Measurements from ENCODE around the gene PCGF1.
A peak's percentile ranks its signal among the peaks of the same experiment; 100 is the strongest.
"Not testable (repeated sequence)": the region's sequence is repeated elsewhere in the genome, so short reads cannot be mapped to it uniquely, and the experiment has no call there.

Gene PCGF1

GRCh38 chr2:74499267-74499939, 8.1 kb downstream of the PCGF1 start, which contains the start of gene LBX2:
LBX2 (minus strand) TSS chr2:74499603; CDS start chr2:74499537, 66 bp downstream.
- DNase-seq (ENCODE audit: low spot score): no peak

DNA sequence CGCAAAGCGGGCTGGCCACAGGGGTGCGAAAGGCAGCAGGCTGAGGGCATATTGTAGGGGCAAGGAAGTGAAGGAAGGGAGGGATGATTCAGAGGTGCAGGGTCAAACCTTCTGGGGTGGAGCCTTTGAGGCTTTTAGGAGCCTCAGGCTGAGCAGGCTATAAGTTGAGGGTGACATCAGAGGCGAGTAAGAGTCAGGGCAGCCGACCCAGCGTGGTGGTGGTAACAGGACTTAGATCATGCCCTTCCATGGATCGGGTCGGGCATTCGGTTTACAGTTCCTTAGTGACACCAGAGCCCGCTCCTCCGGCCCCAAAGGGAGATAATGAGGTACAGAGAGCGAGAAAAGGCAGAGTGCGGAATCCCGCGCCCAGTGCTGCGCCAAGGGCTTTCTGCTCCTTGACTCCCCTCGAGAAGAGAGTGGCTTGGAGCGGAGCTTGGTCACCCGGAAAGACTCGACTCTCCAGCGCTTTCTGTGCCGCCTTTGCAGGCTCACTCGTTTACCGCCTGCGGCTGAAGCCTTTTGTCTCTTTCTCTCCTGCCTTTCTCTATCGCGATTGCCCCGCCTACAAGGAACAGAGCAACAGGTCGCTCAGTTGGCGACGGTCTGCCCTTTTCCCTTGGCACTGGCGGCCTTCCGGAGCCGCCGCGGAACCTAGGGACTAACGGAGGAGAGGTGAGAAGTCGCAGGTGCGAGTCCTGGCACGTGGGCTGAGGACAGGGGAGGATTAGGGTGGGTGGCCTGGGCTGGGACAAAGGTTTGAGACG, 8.8 kb downstream of the PCGF1 start:
- DNase-seq (ENCODE audit: low spot score): no peak

DNA sequence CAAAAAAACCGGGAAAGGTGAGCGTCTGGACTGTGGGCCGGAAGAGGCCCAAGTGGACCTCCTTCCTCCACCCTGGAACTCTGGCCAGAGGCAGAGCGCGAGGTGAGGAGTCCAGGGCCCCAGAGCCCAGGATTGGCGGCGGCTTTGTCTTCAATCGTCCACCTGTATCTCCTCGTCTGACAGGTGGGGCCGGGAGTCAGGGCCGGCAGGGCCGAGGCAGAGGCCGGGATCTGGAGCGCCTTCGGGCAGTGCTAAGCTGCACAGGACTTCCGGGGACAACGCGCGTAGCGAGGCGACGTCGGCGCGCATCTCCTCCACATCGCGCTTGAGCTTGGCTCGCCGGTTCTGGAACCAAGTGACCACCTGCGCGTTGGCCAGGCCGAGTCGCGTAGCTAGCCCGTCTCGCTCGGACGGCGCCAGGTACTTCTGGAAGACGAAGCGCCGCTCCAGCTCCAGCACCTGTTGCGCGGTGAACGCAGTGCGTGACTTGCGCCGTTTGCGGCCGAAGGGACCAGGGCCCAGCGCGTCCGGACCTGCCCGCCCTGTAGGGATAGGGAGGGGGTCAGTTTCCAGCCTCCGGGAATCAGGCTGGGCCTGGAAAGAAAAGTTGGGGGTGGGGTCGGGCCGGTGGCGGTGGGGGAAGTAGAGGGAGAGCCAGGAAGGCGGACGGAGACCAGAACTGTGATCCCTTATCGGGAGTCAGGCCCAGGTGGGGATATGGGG, 9.6 kb downstream of the PCGF1 start:
- DNase-seq (ENCODE audit: low spot score): no peak

DNA sequence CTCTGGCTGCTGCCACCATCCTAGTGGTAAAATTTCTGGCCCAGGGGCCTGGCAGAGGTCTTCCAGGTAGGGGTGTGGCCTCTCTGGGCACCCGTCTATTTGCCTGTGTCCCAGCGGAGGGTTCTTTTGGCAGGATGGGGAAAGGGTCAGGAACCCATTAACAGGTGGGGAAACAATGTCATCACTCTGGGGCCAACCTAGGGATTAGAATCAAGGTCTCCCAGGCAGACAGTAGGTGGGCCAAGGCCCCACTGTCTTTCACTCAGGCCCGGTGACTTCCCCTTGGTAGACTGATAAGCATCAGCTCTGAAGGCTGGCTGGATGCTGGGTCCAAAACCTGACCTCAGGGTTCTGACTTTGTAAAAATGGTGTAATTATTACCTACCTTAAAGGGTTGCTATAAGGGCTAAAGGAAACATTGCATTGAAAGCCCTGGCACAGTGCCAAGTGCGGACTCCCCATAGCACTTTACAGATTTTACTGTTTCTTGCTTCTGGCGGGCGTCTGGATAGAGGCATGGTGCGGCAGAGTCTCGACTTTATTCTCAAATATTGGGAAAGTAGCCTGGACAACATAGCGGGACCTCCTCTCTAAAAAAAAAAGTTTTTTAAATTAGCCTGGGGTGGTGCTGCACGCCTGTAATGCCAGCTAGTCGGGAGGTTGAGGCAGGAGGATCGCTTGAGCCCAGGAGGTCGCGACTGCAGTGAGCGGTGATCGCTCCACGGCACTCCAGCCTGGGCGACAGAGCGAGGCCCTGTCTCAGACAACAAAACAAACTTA, 10.3 kb downstream of the PCGF1 start:
- no peak for DNase-seq (ENCODE audit: low spot score)

DNA sequence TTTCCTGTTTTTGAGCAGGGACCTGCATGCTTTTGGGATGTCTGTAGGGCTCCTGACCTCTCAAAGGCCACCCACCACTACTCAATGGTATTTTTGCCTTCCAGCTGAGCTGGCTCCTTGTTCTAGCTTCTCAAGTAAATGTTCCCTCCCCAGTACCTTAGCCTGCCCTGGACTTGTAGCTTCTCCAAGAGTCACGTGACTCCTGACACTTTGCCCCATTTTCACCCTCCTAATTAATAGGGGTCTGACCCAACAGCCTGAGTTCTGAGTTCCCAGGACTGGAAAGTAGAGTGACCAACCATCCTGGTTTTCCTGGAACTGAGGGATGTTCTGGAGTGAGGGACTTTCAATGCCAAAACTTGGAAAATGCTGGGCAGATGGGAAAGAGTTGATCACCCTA, 12.1 kb downstream of the PCGF1 start:
- no peak for DNase-seq (ENCODE audit: low spot score)

DNA sequence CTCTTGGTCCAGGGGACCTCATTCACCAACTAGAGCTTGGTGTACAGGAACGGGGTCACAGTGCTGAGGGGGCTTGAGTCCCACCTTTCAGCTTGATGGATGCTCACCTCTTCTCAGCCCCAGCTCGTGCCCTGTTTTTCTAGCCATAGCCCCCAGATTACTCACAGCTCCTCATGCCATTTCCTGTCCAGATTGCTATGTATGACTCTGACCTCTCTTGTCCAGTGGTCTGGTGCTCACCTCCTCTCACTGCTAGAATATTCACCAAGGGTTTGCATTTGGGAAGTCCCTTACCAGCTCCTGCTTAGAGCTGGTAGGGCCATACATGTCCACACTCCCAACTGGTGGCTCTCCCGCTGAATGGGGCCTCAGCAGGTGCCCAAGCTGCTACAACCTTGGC, 13.9 kb downstream of the PCGF1 start:
- no peak for DNase-seq (ENCODE audit: low spot score)

DNA sequence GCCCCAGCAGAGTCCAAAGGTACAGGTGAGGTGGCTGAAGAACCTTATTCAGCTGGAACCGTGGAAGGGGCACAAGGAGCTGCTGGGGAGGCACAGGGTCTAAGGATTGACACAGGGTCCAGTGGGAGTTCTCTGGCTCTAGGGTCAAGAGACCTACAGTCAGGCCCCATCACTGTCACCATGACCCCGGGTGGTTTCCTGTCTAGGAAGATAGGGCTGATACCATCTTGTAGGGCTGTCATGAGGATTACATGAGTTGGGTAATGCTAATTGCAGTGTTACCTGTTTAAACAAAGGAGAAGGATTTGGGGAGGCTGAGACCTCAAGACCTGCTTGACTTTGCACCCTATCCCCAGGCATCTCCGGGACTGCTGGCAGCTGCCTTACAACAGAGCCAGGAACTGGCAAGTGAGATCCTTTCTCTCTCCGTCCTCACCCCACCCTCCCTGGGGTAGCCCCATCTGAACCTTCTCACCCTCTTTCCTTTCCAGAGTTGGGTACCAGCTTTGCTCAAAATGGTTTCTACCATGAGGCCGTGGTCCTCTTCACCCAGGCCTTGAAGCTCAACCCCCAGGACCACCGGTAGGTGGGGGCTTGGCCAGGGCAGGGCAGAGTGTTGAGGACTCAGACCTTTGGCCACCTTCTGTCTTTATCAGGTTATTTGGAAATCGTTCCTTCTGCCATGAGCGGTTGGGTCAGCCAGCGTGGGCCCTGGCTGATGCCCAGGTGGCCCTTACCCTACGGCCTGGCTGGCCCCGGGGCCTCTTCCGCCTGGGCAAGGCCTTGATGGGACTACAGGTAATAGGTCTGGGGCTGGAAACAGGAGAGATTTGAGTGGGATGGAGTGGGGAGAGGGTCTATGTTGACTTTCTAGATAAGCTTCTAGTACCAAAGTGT, 15.6 kb downstream of the PCGF1 start:
- no peak for DNase-seq (ENCODE audit: low spot score)

GRCh38 chr2:74489906-74490305, 17.6 kb downstream of the PCGF1 start:
- no peak for DNase-seq (ENCODE audit: low spot score)

DNA sequence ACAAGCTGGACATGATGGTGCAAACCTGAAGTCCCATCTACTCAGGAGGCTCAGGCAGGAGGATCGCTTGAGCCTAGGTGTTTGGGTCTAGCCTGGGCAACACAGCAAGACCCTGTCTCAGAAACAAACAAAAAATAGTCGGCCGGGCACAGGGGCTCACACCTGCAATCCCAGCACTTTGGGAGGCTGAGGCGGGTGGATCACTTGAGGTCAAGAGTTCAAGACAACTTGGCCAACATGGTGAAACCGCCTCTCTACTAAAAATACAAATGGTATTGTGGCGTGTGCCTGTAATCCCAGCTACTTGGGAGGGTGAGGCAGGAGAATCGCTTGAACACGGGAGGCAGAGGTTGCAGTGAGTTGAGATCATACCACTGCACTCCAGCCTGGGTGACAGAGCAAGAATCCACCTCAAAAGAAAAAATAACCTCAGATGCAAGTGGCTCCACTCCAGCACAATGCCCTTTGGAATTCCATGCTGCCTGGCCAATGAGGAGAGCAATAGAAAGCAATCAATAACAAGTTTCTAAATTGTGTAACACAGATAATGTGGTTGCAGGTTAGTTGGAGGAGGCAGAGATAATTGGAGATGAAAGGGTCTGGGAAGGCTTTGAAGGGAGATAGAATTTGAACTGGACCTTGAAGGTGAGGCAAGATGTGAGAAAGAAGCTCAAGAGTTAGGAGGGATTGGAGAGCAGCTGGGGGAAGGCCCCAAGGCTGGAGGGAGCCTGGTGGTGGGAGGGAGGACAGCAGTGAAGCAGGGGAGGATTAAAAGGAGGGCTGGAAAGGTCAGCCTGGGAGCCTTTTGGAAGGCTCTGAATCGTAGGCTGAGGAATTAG, 18.6 kb downstream of the PCGF1 start:
- no peak for DNase-seq (ENCODE audit: low spot score)

GRCh38 chr2:74486141-74486540, 21.4 kb downstream of the PCGF1 start:
- DNase-seq (ENCODE audit: low spot score): no peak

GRCh38 chr2:74483675-74484164, 23.8 kb downstream of the PCGF1 start:
- DNase-seq (ENCODE audit: low spot score): not testable (repeated sequence)

- DNase-seq (ENCODE audit: low spot score): peak; percentile 97
Observed at GRCh38 chr2:74482801-74483674, 24.5 kb downstream of the PCGF1 start, which contains the start of the genes CCDC142 and TTC31. CCDC142 (minus strand) TSS chr2:74482998; CDS start chr2:74482837, 161 bp downstream. TTC31 (plus strand) TSS chr2:74483081; CDS start chr2:74483096, 15 bp downstream.

- no peak for DNase-seq (ENCODE audit: low spot score)
Observed at GRCh38 chr2:74481961-74482800, 25.3 kb downstream of the PCGF1 start.

DNA sequence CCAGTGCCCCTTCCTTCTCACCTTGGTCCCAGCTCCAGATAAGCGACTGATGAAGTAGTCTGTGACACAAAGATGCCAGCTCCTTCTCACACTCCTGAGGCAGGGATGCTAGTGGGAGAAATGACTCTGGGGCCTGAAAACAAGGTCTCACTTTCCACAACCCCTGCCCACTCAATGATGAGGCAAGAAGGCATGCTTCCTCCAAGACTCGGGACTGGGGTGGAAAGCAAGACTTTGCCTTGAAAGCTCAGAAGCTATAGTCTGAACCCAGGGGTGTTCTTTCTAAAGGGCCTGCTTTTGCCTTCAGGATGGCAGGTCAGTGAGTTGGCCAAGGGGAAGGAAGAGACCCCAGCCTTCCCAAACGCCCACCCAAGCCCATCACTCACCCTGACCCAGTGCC, 26.1 kb downstream of the PCGF1 start:
- DNase-seq (ENCODE audit: low spot score): no peak

GRCh38 chr2:74474899-74475298, 32.6 kb downstream of the PCGF1 start:
- no peak for DNase-seq (ENCODE audit: low spot score)

GRCh38 chr2:74474481-74474880, 33.0 kb downstream of the PCGF1 start:
- no peak for DNase-seq (ENCODE audit: low spot score)

DNA sequence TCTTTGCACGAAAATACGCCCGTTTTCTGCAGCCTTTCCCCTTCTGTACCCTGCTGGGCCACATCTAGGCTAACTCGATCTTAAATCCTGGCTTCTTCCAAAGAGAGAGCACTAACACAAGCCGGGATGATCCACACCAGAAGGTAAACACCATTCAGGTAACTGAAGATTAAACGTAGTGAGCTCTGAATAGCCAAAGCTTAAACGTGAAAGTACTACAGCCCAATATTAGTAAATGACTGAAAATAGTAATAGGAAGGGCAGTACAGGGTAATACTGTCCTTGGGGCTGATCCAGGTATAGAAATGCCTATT, 34.6 kb downstream of the PCGF1 start:
- DNase-seq (ENCODE audit: low spot score): no peak
